Measurements from ENCODE around the gene CDH13.

Gene CDH13

GRCh38 chr16:83300326-83300725 is 673.6 kb downstream of the CDH13 start:
- Histone ChIP-seq H3K4me3 (ENCODE audit: low read length) (no peak overlapping the region), H3K36me3 (ENCODE audit: control insufficient read depth, insufficient read depth, low read length) (no peaks in the 10 kb centered on the region), H3K4me1 (ENCODE audit: control insufficient read depth, insufficient read depth, low read length) (no peaks in the 10 kb centered on the region), H3K9me3 (ENCODE audit: control insufficient read depth, insufficient read depth, low read length) (no peaks in the 10 kb centered on the region; the same call in 1 of the 2 replicates), H3K27me3 (ENCODE audit: control insufficient read depth, insufficient read depth, low read length) (no peaks in the 10 kb centered on the region), H3K27ac (ENCODE audit: low read length) (no peak overlapping the region)
- no CpG with 5 or more reads among the region's 3 CpGs for WGBS (ENCODE audit: insufficient coverage, insufficient read length)
- no peak for DNase-seq (ENCODE audit: low read depth, low spot score)

- H3K9me3 ChIP-seq (ENCODE audit: control insufficient read depth, insufficient read depth, low read length): no peaks in the 10 kb centered on the region; the same call in 1 of the 2 replicates
- no peak overlapping the region for H3K4me3 ChIP-seq (ENCODE audit: low read length)
- no peak overlapping the region for H3K27ac ChIP-seq (ENCODE audit: low read length)
- H3K4me1 ChIP-seq (ENCODE audit: control insufficient read depth, insufficient read depth, low read length): no peaks in the 10 kb centered on the region
- no CpG with 5 or more reads among the region's 4 CpGs for WGBS (ENCODE audit: insufficient coverage, insufficient read length)
- DNase-seq (ENCODE audit: low read depth, low spot score): no peak
- no peaks in the 10 kb centered on the region for H3K36me3 ChIP-seq (ENCODE audit: control insufficient read depth, insufficient read depth, low read length)
- H3K27me3 ChIP-seq (ENCODE audit: control insufficient read depth, insufficient read depth, low read length): no peaks in the 10 kb centered on the region
Observed at GRCh38 chr16:83301971-83302370, 675.2 kb downstream of the CDH13 start.

GRCh38 chr16:83302853-83303252 is 676.1 kb downstream of the CDH13 start:
- Histone ChIP-seq H3K4me3 (ENCODE audit: low read length) (no peak overlapping the region), H3K27ac (ENCODE audit: low read length) (no peak overlapping the region), H3K27me3 (ENCODE audit: control insufficient read depth, insufficient read depth, low read length) (no peaks in the 10 kb centered on the region), H3K9me3 (ENCODE audit: control insufficient read depth, insufficient read depth, low read length) (no peaks in the 10 kb centered on the region; the same call in 1 of the 2 replicates), H3K36me3 (ENCODE audit: control insufficient read depth, insufficient read depth, low read length) (no peaks in the 10 kb centered on the region), H3K4me1 (ENCODE audit: control insufficient read depth, insufficient read depth, low read length) (no peaks in the 10 kb centered on the region)
- no peak for DNase-seq (ENCODE audit: low read depth, low spot score)
- WGBS (ENCODE audit: insufficient coverage, insufficient read length): no CpG with 5 or more reads among the region's 2 CpGs

- Histone ChIP-seq H3K27me3 (ENCODE audit: control insufficient read depth, insufficient read depth, low read length) (no peaks in the 10 kb centered on the region), H3K4me1 (ENCODE audit: control insufficient read depth, insufficient read depth, low read length) (no peaks in the 10 kb centered on the region), H3K9me3 (ENCODE audit: control insufficient read depth, insufficient read depth, low read length) (no peaks in the 10 kb centered on the region; the same call in 1 of the 2 replicates), H3K36me3 (ENCODE audit: control insufficient read depth, insufficient read depth, low read length) (no peaks in the 10 kb centered on the region), H3K4me3 (ENCODE audit: low read length) (no peak overlapping the region), H3K27ac (ENCODE audit: low read length) (no peak overlapping the region)
- no CpG with 5 or more reads among the region's 1 CpG for WGBS (ENCODE audit: insufficient coverage, insufficient read length)
- DNase-seq (ENCODE audit: low read depth, low spot score): no peak
Observed at GRCh38 chr16:83305092-83305491, 678.3 kb downstream of the CDH13 start.

- no peak for DNase-seq (ENCODE audit: low read depth, low spot score)
- Histone ChIP-seq H3K9me3 (ENCODE audit: control insufficient read depth, insufficient read depth, low read length) (no peaks in the 10 kb centered on the region; the same call in 1 of the 2 replicates), H3K27me3 (ENCODE audit: control insufficient read depth, insufficient read depth, low read length) (no peaks in the 10 kb centered on the region), H3K36me3 (ENCODE audit: control insufficient read depth, insufficient read depth, low read length) (no peaks in the 10 kb centered on the region), H3K27ac (ENCODE audit: low read length) (no peak overlapping the region), H3K4me3 (ENCODE audit: low read length) (no peak overlapping the region), H3K4me1 (ENCODE audit: control insufficient read depth, insufficient read depth, low read length) (no peaks in the 10 kb centered on the region)
- no CpG with 5 or more reads among the region's 5 CpGs for WGBS (ENCODE audit: insufficient coverage, insufficient read length)
Observed at GRCh38 chr16:83306961-83307593, 680.3 kb downstream of the CDH13 start.

- Histone ChIP-seq H3K27ac (ENCODE audit: low read length) (no peak overlapping the region), H3K4me3 (ENCODE audit: low read length) (no peak overlapping the region), H3K9me3 (ENCODE audit: control insufficient read depth, insufficient read depth, low read length) (no peaks in the 10 kb centered on the region; the same call in 1 of the 2 replicates), H3K4me1 (ENCODE audit: control insufficient read depth, insufficient read depth, low read length) (no peaks in the 10 kb centered on the region), H3K36me3 (ENCODE audit: control insufficient read depth, insufficient read depth, low read length) (no peaks in the 10 kb centered on the region), H3K27me3 (ENCODE audit: control insufficient read depth, insufficient read depth, low read length) (no peaks in the 10 kb centered on the region)
- no peak for DNase-seq (ENCODE audit: low read depth, low spot score)
- WGBS (ENCODE audit: insufficient coverage, insufficient read length): no CpG with 5 or more reads among the region's 6 CpGs
Observed at GRCh38 chr16:83307594-83307992, 680.8 kb downstream of the CDH13 start.

GRCh38 chr16:83308414-83308813 is 681.6 kb downstream of the CDH13 start:
- no peak for DNase-seq (ENCODE audit: low read depth, low spot score)
- no peaks in the 10 kb centered on the region for H3K9me3 ChIP-seq (ENCODE audit: control insufficient read depth, insufficient read depth, low read length)
- whole genome bisulfite sequencing (ENCODE audit: insufficient coverage, insufficient read length): no CpG with 5 or more reads among the region's 3 CpGs
- H3K27me3 ChIP-seq (ENCODE audit: control insufficient read depth, insufficient read depth, low read length): no peaks in the 10 kb centered on the region
- H3K27ac ChIP-seq (ENCODE audit: low read length): no peak overlapping the region
- H3K4me1 ChIP-seq (ENCODE audit: control insufficient read depth, insufficient read depth, low read length): no peaks in the 10 kb centered on the region
- H3K36me3 ChIP-seq (ENCODE audit: control insufficient read depth, insufficient read depth, low read length): no peaks in the 10 kb centered on the region
- H3K4me3 ChIP-seq (ENCODE audit: low read length): no peak overlapping the region

- no CpG with 5 or more reads among the region's 2 CpGs for WGBS (ENCODE audit: insufficient coverage, insufficient read length)
- no peak overlapping the region for H3K27ac ChIP-seq (ENCODE audit: low read length)
- no peaks in the 10 kb centered on the region for H3K9me3 ChIP-seq (ENCODE audit: control insufficient read depth, insufficient read depth, low read length)
- H3K4me1 ChIP-seq (ENCODE audit: control insufficient read depth, insufficient read depth, low read length): no peaks in the 10 kb centered on the region
- no peak for DNase-seq (ENCODE audit: low read depth, low spot score)
- no peaks in the 10 kb centered on the region for H3K27me3 ChIP-seq (ENCODE audit: control insufficient read depth, insufficient read depth, low read length)
- no peak overlapping the region for H3K4me3 ChIP-seq (ENCODE audit: low read length)
- H3K36me3 ChIP-seq (ENCODE audit: control insufficient read depth, insufficient read depth, low read length): no peaks in the 10 kb centered on the region
Observed at GRCh38 chr16:83310816-83311215, 684.0 kb downstream of the CDH13 start.

GRCh38 chr16:83312015-83312717 is 685.4 kb downstream of the CDH13 start:
- WGBS (ENCODE audit: insufficient coverage, insufficient read length): no CpG with 5 or more reads among the region's 3 CpGs

GRCh38 chr16:83312718-83313245 is 686.0 kb downstream of the CDH13 start:
- Histone ChIP-seq H3K27me3 (ENCODE audit: control insufficient read depth, insufficient read depth, low read length) (no peaks in the 10 kb centered on the region), H3K9me3 (ENCODE audit: control insufficient read depth, insufficient read depth, low read length) (no peaks in the 10 kb centered on the region), H3K4me3 (ENCODE audit: low read length) (no peak overlapping the region), H3K4me1 (ENCODE audit: control insufficient read depth, insufficient read depth, low read length) (no peaks in the 10 kb centered on the region), H3K27ac (ENCODE audit: low read length) (no peak overlapping the region), H3K36me3 (ENCODE audit: control insufficient read depth, insufficient read depth, low read length) (no peaks in the 10 kb centered on the region)
- no peak for DNase-seq (ENCODE audit: low read depth, low spot score)
- no CpG with 5 or more reads among the region's 1 CpG for WGBS (ENCODE audit: insufficient coverage, insufficient read length)

More at GRCh38 chr16:83312015-83312717, 685.4 kb downstream of the CDH13 start:
- DNase-seq (ENCODE audit: low read depth, low spot score): no peak
- Histone ChIP-seq H3K27ac (ENCODE audit: low read length) (no peak overlapping the region), H3K9me3 (ENCODE audit: control insufficient read depth, insufficient read depth, low read length) (no peaks in the 10 kb centered on the region), H3K4me3 (ENCODE audit: low read length) (no peak overlapping the region), H3K4me1 (ENCODE audit: control insufficient read depth, insufficient read depth, low read length) (no peaks in the 10 kb centered on the region), H3K36me3 (ENCODE audit: control insufficient read depth, insufficient read depth, low read length) (no peaks in the 10 kb centered on the region), H3K27me3 (ENCODE audit: control insufficient read depth, insufficient read depth, low read length) (no peaks in the 10 kb centered on the region)
